Renal cortical epithelial cell (primary cell): ENCODE results near the gene CTF1. TPM values are rescaled to one million over a fixed set of nuclear protein-coding genes. Genes with fewer than 3 reads are reported as not detected.
"Not testable (repeated sequence)": the region's sequence is repeated elsewhere in the genome, so short reads cannot be mapped to it uniquely, and the experiment has no call there.

Source experiments
- DNase-seq: peaks from one replicate; pipeline ENCODE4 v3.0.0-alpha.2; 2011; ENCODE audit warnings: low read depth
- total RNA-seq: library from RNA; depleted of rRNA; stranded (reverse); fragments of >200 nt; gene quantifications from 2 replicates; pipeline ENCODE4 v1.2.3, GENCODE V29; 2014

CTF1 gene, protein sequence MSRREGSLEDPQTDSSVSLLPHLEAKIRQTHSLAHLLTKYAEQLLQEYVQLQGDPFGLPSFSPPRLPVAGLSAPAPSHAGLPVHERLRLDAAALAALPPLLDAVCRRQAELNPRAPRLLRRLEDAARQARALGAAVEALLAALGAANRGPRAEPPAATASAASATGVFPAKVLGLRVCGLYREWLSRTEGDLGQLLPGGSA
- total RNA-seq, result 2.1 and 4.7 TPM in 2 replicates

DNA sequence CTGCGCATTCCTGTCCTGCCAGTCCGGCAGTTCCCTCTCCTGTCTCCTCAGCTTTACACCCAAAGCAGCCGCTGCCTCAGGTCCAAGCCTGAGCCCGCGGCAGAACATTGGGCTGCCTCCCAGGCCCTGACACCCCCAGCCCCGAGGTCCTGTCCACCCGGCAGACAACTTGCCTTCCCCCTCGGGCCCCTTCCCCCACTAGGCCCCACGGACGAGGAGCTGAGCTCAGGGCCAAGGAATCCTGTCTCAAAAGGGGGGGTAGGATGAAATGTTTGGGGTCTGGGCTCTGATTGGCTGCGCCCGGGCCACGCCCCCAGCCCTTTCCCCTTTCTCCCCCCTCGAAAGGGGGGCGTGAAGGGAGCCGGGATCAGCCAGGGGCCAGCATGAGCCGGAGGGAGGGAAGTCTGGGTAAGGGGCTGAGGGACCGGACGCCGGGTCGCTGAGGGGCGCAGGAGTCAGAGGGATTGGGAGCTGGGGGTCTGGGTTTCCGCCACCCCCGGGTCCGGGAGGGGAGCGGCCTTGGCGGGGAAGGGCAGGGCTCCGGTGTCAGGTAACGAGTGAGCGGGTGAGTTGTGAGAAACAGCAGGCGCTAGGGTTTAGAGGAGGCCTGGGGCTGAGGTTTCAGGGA, at the start of gene CTF1:
TSS of gene CTF1 (plus strand) at position 354 of the 628 bp plus-strand sequence. CDS start at position 384, 30 bp downstream.
- peak; percentile 41 for DNase-seq

GRCh38 chr16:30846649-30847402, 49.6 kb upstream of the CTF1 start:
- DNase-seq, result no peak

DNA sequence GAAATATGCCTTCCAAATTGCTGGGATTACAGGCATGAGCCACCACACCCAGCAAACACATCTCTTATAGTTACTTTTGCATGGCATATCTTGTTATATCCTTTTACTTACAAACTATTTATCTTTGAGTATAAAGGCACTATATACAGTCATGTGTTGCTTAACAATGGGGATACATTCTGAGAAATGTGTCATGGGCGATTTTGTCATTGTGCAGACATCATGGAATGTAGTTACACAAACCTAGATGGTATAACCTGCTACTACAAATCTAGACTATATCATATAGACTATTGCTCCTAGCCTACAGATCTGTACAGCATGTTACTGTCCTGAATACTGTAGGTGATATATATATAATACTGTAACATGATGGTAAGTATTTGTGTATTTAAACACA, 46.2 kb upstream of the CTF1 start:
- no peak for DNase-seq

- no peak for DNase-seq
Measured at GRCh38 chr16:30853758-30854157, 42.7 kb upstream of the CTF1 start.

DNA sequence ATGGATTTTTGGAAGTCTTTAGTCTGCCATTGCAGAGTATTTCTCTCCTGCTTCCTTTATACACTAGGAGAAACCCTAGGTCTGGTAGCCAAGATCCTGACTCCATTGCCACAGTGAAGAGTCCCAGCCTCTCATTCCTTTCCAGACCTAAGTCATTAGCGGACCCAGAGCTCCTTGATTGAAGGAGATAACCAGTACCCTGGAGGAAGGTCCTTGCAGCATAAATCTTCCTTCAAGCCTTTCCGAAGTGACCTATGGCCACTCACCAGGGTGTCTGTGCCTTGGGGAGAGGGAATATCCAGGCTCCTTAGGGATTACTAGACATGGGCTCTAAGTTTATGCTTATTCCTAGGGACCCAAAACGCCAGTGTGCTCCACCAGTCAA, 38.3 kb upstream of the CTF1 start:
- no peak for DNase-seq

- no peak for DNase-seq
Measured at GRCh38 chr16:30858829-30859423, 37.5 kb upstream of the CTF1 start.

DNA sequence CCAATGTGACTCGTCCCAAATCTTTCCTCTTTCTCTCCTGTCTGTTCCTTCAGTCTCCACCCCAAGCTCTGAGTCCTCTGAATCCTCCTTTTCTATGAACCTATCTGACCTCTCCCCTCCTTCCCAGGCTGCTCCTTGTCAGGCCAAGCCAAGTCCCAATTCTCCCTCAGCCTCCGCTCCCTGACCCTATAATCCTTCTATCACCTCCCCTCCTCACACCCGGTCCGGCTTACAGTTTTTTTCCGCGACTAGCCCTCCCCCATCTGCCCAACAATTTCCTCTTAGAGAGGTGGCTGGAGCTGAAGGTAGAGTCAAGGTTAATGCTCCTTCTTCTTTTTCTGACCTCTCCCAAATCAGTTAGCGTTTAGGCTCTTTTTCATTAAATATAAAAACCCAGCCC, 35.7 kb upstream of the CTF1 start:
- not testable (repeated sequence) for DNase-seq

DNA sequence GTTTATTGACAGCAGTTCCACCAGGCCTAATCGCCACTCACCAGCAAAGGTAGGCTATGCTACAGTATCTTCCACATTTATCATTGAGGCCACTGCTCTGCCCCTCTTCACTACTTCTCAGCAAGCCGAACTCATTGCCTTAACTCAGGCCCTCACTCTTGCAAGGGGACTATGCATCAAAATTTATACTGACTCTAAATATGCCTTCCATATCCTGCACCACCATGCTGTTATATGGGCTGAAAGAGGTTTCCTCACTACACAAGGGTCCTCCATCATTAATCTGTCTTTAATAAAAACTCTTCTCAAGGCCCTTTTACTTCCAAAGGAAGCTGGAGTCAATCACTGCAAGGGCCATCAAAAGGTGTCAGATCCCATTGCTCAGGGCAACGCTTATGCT, 33.2 kb upstream of the CTF1 start:
- not testable (repeated sequence) for DNase-seq

DNA sequence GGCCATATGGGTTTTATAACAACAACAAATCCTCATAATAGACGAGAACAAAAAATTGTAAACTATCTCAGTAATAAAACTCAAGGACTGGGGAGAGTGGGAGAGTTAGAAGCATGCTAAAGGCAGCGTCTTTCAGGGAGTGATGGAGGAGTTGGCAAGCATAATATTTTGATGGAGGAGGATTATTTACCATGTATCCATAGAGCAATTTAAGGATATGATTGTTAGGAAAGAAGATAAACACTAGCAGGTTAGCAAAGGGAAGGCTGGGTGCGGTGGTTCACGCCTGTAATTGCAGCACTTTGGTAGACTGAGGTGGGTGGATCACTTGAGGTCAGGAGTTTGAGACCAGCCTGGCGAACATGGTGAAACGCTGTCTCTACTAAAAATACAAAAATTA, 30.4 kb upstream of the CTF1 start:
- no peak for DNase-seq

DNA sequence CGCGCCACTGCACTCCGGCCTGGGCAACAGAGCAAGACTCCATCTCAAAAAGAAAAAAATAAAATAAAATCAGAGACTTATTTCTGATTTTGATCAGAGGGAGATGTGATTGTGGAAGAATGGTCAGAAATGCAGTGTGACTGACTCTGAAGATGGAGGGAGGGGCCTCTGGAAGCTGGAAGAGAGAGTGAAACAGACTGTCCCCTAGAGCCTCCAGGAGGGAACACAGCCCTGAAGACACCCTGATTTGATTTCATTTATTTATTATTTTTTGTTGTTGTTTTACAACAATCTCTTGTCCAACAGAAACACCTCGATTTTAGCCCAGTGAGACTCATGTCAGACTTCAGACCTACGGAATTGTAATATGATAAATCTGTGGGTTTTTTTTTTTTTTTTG, 28.7 kb upstream of the CTF1 start:
- no peak for DNase-seq

GRCh38 chr16:30870904-30871303, 25.5 kb upstream of the CTF1 start:
- no peak for DNase-seq

- DNase-seq, result no peak
Measured at GRCh38 chr16:30874244-30874820, 22.1 kb upstream of the CTF1 start.

DNA sequence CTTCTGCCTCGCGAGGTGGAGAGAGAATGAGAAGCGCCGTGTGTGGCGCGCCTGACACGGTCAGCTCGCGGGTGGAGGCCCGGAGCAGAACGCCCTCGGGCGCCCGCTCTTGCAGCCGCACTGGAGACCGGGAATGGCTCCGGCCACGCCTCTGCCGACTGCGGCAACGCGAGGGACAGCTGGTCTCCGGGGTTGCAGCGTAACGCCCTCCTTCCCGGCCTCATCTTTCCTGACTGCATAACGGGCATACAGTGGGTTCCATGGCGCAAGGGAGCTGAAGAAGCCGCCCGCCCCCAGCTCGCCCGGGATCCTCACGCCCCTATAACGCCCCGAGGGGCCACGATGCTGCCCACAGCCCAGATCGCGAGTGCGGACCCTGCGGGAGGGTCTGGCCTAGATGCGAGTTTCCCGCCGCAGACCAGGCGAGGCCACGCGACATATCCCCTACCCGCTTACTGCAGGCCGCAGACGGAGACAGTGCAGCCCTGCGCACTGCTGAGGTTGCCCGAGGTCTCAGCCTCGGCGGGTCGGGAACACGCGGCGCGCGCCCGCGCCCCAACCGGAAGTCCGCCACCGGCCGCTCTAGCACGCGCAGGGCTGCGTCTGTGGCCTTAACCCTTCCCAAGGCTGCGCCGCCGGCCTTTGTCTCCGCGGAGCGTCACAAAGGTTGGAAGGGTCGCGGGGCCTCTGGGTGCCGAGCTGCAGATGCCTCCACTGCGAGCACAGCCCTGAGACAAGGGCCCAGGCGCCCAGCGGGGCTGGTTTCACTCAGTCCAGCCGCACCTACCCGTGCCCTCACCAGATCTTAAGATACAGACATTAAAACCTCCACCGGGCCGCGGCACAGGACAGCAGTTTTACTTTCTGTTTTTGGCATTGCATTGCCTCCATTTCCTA, 21.3 kb upstream of the CTF1 start:
- peak; percentile 68 for DNase-seq

- no peak for DNase-seq
Measured at GRCh38 chr16:30875871-30876801, 20.3 kb upstream of the CTF1 start.

DNA sequence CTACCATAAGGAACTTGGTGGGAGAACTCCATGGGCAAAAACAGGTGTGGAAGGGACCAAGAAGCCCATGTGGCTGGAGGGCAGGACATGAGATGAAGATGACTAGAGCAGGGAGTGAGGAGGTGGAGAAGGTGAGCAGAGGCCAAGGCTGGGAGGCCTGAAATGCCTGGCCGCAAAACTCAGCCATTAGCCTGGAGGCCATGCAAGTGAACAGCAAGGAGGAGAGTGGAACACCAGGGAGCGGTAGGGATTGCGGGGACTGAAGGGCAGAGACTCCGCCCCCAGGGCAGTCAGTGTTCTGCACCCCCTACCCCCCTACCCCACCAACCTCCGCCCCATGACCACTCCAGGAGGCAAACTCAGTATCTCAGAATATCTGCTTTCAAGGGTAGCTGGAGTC, 19.5 kb upstream of the CTF1 start:
- no peak for DNase-seq

- DNase-seq, result no peak
Measured at GRCh38 chr16:30882429-30883310, 13.7 kb upstream of the CTF1 start.

DNA sequence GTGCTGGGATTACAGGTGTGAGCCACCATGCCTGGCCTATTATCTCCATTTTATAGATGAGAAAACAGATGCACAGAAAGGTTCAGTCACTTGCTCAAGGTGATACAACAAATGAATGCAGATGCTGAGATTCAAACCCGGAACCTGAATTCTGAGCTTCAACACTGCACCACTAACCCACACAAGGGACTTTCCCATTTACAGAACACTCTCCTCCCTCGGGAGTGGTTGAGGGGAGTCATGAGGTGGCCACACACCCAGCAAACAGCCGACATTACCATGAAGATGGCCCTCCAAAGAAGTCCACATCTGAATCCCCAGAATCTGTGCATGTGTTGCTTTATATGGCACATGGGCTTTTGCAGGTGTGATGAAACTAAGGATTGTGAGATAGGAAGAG, 11.7 kb upstream of the CTF1 start:
- no peak for DNase-seq

DNA sequence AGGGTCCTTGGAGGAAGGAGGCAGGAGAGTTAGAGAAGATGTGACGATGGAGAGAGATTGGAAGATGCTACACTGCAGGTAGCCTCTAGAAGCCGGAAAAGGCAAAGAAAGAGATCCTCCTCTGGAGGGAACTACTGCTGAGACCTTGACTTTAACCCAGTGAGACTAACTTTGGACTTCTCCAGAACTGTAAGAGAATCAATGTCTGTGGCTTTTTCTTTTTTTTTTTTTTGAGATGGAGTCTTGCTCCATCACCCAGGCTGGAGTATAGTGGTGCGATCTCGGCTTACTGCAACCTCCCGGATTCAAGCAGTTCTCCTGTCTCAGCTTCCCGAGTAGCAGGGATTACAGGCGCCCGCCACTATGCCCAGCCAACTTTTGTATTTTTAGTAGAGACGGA, 11.2 kb upstream of the CTF1 start:
- no peak for DNase-seq

- no peak for DNase-seq
Measured at GRCh38 chr16:30886145-30886544, 10.3 kb upstream of the CTF1 start.
